SKM-1 treated with dmso at 0.1 percent for 144 hours (cell line): ENCODE data around the gene LMNTD1.
A peak's percentile ranks its signal among the peaks of the same experiment; 100 is the strongest.
"Not testable (repeated sequence)": the region's sequence is repeated elsewhere in the genome, so short reads cannot be mapped to it uniquely, and the experiment has no call there.

Experiments
- DNase-seq: peaks from one replicate; lab custom pipeline; 2025; ENCODE audit not compliant: unreplicated experiment; lab: John Stamatoyannopoulos, UW

LMNTD1 gene

DNA sequence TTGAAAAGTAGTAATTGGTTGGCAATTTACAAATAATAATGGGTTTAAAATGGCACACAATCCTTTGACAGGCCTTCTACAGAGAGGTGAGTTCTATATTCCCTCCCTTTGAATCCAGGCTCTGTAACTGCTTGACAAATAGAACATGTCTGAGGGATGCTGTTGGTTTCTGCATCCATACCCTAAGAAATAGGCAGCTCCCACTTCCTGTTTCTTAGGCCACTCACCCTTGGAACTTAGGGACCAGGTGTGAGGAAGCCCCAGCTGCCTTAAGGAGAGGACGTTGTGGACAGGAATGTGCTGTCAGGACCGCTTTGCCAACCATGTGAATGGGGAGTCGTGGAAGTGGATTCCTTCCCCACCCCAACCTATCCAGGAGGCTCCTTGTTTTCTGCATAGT lies 59.4 kb downstream of the LMNTD1 start:
- no peak for DNase-seq

DNA sequence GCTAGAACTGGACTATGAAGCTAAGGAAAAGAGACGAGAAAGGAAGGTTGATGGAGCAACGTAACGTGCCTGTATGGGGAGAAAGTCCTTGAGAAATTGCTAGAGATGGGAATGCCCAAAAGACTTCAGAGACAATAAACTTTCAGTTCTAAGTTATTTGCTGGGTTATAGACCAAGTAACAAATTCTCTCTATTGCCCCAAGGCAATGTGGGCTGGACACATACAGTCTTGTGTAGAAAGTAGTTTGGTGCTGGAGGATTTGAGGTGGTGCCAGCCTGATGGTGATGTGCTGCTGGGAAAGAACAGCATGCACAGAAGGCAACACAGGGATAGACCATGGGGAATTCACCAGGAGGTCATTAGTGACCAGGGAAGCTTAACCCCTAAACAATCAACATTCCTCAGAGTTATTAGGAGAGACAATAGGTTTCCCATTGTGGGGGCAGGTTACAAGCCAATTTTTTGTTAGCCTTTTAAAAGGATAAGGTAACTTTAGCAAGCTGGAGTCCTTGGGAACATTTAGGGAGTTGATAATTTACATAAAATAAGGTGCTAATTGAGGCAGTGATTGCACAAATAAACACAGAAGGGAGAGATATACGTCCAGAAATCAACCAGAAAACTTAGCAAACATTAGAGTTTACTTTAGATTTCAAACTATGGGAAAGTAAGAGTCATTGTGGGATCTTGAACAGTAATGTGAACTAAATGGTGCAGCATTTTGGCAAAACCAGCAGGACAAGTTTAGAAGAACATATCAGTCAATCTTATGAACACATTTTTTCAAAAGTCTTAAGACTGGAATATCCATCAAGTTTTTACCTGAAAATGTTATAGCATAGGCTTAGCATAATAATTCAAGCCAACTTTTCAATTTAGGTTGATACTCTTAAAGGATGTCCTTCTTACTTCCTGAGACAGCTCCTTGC lies 61.4 kb downstream of the LMNTD1 start:
- DNase-seq, result no peak

DNA sequence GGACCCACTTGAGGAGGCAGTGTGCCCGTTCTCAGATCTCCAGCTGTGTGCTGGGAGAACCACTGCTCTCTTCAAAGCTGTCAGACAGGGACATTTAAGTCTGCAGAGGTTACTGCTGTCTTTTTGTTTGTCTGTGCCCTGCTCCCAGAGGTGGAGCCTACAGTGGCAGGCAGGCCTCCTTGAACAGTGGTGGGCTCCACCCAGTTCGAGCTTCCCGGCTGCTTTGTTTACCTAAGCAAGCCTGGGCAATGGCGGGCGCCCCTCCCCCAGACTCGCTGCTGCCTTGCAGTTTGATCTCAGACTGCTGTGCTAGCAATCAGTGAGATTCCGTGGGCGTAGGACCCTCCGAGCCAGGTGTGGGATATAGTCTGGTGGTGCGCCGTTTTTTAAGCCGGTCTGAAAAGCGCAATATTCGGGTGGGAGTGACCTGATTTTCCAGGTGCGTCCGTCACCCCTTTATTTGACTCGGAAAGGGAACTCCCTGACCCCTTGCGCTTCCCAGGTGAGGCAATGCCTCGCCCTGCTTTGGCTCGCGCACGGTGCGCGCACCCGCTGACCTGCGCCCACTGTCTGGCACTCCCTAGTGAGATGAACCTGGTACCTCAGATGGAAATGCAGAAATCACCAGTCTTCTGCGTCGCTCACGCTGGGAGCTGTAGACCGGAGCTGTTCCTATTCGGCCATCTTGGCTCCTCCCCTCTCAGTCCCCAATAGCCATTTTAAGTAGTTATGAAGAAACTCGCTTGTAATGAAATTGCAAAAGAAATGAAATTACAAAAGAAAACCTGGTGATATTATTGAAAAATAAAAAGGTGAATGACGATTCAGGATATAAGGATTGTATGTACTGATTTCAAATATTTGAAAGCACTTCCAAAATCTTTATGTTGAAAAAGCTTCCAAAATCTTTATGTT lies 63.9 kb downstream of the LMNTD1 start:
- not testable (repeated sequence) for DNase-seq

DNA sequence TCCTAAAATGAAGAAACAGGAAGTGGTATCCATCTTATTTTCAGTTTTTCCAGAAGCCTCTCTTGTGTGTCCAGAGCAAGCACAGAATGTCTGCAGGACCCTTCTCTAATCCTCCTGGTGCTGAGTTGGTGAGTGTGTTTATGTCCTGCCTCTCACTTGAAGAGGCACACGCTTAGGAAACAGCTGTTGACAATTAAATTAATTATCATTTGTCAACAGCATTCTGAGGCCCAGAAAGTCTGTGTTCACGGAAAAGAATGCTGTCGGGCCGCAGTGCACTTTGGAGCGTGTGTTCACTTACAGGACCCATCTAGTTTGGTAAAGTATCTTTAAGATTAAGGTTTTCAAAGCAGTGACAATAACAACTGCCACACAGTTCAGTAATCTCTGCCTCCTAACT lies 70.5 kb downstream of the LMNTD1 start:
- DNase-seq, result no peak

DNA sequence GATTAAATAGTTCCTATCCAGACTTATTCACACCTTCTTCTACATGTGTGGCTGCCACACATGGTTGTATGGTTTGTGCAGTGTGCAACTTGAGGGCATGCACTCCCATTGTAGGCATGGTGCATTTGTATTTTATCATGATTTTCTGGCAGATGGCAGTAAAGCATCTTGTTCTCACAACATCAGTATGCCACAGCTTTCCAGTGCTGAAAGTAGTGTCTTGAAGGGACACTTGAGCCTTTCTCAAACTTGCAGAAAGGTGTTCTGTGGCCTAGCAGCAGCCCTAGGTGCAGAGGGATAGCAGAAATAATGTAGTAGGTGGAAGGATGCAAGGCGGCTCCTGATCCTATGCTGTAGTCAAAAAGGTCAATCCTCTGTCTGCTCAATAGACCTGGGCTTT lies 72.9 kb downstream of the LMNTD1 start:
- DNase-seq, result no peak

DNA sequence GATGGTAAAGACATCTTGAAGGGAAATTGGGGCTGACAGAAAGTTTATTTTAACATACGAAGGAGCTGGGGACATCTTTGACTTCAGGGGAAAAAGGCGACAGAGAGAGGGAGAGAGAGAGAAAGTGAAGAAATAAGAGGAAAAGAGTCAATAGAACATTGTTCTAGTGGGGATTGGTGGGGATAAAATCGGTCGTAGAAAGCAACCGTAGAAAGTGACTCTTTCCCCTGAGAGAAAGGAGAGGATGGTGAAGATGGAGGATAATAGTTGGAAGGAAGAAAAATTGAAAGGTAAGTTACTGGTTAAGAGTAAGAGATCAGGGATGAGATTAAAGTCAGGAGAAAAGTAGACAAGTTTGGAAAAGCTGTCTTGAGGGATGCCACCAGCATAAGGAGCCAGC lies 75.9 kb downstream of the LMNTD1 start:
- no peak for DNase-seq

DNA sequence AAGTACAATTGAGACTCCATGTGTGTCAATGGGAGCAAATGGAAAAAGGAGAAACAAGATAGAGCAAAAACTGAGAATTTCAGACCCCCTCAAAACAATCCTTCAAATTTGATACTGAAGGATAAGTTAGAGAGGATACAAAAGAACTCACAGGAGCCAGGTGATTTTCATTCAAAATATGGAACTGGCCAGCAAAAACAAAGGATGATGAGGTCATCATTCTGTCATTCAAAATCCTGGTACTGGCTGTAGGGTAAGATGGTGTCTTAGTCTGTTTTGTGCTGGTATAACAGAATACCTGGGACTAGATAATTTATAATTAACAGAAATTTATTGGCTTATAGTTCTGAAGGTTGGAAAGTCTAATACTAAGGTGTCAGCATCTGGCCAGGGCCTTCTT lies 80.6 kb downstream of the LMNTD1 start:
- DNase-seq, result no peak

DNA sequence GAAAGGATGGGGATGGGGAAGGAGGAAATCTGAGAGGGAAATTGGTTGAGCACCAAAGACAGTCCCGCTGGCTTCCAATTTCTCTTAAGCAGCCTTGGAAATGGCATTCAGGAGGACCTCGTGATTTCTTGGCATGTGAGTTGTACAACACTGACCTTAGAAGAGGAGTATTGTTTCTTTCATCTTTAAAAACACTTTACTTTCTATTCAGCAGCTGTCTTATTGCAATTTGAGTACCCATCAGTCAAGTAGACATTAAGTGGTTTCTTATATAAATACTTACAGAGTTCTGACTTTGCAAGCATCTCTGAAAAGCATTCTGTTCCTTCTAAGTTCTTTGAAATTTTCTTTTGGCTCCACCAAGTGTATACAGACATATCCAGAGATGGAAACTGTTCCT lies 83.2 kb downstream of the LMNTD1 start:
- DNase-seq, result no peak

DNA sequence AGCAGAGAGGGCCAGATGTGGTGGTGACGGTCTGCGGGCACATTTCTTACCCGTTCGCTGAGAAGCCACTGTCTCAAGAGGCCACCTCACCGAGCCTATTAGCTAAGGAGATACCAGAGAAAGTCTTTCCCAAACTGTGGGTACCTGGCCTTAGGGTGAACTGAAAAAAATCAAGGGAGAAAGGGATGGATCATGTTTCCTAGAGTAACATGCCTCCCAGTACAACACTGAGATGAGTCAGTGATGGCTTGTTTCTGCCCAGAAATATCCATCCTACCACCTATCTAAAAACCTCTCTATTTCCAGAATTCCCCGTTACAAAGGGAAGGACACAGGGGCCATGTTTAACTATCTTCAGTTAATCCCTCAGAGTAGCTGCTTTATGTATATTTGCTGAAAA lies 83.7 kb downstream of the LMNTD1 start:
- DNase-seq, result no peak

DNA sequence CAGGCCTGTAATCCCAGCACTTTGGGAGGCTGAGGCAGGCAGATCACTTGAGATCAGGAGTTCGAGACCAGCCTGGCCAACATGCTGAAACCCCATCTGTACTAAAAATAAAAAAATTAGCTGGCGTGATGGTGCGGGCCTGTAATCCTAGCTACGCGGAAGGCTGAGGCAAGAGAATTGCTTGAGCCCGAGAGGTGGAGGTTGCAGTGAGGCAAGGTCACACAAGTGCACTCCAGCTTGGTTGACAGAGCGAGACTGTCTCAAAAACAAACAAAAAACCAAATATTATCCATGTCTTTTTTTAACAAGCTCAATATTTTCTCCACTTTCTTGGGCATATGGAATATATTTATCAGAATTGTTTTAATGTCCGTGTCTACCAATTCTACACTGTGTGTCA lies 89.6 kb downstream of the LMNTD1 start:
- no peak for DNase-seq

DNA sequence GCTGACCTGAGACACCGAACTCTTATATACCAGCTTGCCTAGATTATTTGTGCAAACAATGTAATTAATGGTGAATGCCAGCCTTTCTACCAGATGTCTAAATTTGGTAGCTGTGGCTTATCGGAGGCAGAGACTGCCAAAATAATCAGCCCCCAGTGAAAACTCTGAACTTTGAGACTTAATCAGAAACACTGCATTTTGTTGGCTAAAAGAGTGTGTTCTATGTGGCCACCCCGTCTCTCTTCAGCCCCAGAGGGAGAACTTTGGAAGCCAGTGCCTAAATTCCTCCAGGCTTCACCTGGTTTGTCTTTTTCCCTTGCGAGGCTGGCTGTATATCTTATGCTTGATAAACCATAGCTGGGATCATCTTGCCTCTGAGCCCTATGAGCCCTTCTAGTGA lies 90.1 kb downstream of the LMNTD1 start:
- DNase-seq, result no peak

DNA sequence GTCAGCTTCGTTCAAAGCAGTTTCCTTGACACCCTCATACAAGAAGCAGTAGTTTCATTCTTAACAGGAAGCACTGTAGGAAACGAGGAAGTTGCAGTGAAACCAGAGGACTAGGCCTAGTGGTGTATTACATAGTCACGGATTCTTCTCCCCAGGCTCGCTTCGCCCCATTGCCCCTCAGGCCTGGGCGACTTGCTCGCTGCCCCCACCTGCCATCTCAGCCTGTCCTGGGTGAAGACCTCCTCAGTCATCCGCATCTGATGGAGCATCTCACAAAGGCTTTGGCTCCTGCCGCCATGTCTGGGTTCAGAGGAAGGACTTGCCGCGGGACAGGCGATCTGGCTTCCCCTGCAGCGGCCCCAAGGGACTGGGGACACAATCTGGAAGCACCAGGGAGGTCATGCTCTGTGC lies 93.5 kb downstream of the LMNTD1 start:
- DNase-seq, result peak; percentile 11

DNA sequence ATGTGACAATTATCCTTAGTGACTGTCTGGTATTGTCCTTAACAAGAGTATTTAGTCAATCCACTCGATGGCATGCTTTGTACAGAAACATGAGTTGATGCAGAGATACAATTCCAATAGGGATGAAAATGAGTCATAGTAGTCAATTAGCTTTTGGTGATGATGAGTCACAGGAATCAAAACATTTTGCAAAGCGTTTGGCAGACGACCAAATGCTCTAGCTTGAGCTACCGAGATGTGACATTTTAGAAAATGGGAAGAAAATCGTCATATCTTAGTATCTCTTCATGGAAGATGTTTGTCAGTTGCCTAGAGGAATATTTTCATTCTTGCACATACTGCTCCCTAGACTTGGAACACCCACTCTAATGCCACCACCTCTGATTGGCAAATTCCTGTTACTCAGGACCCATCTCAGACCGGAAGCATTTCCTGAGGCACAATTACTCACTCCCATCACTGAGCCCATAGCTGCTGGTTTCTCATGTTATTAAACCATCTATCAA lies 95.0 kb downstream of the LMNTD1 start:
- DNase-seq, result no peak

DNA sequence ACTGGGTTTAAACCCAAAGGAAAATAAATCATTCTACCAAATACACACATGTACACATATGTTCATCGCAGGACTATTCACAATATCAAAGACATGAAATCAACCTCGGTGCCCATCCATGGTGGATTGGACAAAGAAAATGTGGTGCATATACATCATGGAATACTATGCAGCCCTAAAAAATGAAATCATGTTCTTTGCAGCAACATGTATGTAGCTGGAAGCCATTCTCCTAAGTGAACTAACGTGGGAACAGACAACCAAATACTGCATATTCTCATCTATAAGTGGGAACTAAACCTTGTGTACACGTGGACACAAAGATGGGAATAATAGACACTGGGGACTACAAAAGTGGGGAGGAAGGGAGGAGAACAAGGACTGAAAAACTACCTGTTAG lies 96.6 kb downstream of the LMNTD1 start:
- DNase-seq, result no peak

DNA sequence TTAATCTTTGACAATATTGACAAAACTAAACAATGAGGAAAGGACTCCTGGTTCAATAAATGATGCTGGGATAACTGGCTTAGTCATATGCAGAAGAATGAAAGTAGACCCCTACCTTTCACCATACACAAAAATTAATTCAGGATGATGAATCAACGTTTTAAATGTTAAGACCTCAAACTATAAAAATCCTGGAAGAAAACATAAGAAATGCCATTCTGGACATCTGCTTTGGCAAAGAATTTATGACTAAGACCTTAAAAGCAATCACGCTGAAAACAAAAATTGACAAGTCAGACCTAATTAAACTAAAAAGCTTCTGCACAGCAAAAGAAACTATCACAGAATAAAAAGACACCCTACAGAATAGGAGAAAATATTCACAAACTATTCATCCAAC lies 97.4 kb downstream of the LMNTD1 start:
- no peak for DNase-seq

DNA sequence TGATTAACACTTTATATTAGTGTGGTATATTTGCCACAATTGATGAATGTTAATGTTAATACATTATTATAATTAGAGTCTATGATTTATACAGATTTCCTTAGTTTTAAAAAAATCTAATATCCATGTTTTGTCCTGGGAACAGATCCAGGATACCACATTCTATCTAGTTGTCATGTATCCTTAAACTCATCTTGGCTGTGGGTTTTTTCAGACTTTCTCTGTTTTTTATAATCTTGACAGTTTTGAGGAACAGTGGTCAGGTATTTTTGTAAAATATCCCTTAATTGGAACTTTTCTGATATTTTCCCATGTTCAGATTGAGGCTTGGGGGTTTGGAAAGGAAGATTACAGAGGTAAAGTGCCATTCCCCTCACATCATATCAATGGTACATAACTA lies 104.1 kb downstream of the LMNTD1 start:
- no peak for DNase-seq

DNA sequence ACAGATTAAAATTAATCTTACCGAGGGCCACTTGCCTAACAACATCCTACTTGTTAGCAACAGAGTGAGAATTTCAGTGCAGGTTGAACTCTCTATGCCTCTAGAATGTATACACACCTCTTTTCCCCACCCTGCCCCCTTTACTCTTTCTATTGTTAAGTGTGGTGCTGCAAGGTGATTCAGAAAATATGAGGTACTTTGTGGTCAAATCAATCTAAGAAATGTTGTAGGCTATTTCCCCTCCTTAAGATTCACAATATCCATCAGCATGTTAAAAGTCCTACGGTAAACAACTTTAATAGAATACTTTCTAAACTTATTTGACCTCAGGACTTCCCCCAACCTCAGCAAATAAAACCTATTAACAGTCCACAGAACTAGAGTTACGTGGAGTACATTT lies 106.0 kb downstream of the LMNTD1 start:
- no peak for DNase-seq

DNA sequence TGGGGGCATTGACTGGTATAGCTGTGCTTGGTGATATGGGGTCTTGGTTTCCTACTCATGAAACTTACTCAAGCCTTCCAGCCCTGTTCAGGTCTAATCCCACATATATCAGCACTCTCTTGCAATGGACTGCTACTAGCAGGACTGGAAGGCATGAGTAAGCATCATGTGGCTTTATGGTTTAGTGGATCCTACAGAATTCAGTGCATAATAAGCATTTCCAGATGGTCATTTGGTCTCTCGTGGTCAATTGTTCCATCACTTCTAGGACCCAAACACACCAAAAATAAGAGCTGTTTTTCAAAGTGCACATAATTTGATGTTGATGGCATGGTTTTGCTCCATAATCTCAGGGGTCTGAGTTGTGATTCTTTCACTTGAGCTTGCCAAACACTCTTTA lies 114.4 kb downstream of the LMNTD1 start:
- no peak for DNase-seq

DNA sequence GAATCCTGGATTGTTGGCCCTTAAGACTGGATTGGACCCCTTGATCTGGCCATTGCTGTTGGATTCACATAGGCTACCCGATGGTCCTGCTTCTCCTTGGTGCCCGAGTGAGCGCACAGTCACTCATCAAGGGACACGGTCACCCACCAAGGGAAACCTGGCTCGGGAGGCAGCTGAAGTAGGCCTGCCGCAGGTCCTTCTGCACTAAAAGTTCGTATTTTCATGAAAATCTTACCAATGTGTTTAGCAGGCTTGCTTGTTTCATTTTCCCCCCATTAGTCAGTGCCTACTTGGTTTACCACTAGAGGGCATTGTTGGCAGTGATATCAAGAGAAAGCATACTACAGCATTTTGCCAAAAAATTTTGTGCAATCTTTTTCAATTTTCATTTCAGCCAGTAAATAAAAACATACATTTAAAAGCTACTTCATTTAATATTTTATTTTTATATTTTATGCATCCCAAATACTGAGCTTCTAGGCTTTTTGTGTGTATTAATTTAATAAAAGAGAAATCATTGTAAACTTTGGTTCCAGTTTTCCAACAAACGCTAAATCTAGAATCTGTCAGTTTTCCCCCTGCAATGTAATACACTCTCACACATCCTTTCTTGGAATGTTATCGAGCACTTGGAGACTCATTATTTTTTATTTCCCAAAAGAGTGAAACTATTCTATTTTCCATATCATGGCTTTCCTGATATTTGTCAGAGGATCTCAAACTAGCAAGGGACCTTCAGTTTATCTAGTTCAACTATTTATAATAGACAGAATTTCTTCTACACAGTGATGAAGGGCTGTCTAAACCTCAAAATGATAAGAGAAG lies 116.7 kb downstream of the LMNTD1 start:
- peak; percentile 42 for DNase-seq

DNA sequence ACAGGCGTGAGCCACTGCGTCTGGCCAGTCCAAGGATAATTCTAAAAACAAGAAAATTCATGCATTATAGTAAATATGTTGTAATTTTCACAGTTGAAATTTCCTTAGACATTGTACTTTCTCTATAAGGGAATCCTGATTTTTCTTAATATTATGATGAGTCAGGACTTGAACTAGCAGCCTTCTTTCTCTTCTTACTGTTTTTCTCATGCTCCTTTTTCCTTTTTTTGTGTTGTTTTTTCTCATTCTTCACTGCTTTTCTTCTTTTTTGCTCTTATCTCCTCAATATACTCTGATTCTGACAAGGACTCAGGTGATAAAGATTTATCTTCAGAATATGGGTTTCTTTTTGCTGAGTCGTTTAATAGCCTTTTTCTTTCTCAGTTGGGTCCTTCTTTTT lies 117.7 kb downstream of the LMNTD1 start:
- no peak for DNase-seq

DNA sequence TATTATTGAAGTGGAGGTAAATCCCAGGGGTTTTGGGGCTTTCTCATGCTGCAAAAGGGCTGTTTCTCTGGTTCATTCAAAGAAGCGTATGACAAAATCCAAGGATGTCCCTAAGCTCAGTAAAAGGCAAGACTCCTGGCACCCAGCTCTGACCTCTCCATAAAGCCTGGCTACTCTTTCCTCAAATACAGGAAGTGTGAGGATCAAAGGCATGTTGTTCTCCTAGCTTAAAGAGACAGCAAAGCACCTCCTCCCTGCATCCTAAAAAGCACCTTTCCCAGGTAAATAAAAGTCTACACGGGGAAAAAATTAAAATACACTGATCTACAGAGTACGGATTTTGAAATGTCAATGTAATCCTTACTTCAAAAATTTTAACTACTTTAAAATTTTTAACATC lies 118.6 kb downstream of the LMNTD1 start:
- DNase-seq, result no peak
